GM23338 (cell line): ENCODE data around the gene ZNF445.
A peak's percentile ranks its signal among the peaks of the same experiment; 100 is the strongest.

Source experiments
- EZH2phosphoT487 ChIP-seq: fragments of 200-600 bp; sonication (generic); IDR thresholded peaks from one replicate; pipeline ENCODE4 v1.8.1; 2018; ENCODE audit warnings: antibody characterized with exemption; ENCODE audit not compliant: unreplicated experiment
- POLR2AphosphoS5 ChIP-seq: IDR thresholded peaks from 2 replicates; pipeline ENCODE4 v1.6.1; 2016; ENCODE audit warnings: antibody characterized with exemption, low read depth
- TF ChIP-seq, protein P1 (sequence below), 2 experiments: fragments of 200-600 bp in 1 of 2; sonication (generic) in 1 of 2; conservative IDR thresholded peaks; 2 replicates each; pipeline versions ENCODE4 v1.5.1 to v1.6.1; 2016 to 2017; ENCODE audit warnings: antibody characterized with exemption in 2 of 2, low read depth in 2 of 2, mild to moderate bottlenecking in 2 of 2, moderate library complexity in 1 of 2
- TF ChIP-seq, protein P2 (sequence below): IDR thresholded peaks from 2 replicates; pipeline ENCODE4 v1.6.1; 2016; ENCODE audit warnings: antibody characterized with exemption

DNA sequence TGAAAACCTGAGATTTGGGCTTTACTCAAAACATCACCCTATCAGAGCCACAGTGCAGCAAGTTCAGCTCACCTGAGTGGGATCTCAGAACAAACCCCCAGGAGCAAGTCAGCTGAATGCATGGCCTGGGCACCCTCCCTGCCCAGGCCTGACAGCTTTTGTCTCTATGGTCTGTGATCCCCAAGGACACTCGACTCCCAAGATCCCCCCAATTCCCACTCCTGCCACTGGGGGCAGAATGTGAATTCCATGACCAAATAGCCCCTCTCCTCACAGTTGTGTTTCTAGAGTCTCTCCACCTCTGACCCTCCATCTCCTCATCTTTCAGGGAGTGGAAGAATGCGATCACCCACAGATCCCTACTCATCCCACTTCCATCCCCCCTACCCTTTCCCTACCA is 58.9 kb downstream of the ZNF445 start:
- TF ChIP-seq, protein P1, sequence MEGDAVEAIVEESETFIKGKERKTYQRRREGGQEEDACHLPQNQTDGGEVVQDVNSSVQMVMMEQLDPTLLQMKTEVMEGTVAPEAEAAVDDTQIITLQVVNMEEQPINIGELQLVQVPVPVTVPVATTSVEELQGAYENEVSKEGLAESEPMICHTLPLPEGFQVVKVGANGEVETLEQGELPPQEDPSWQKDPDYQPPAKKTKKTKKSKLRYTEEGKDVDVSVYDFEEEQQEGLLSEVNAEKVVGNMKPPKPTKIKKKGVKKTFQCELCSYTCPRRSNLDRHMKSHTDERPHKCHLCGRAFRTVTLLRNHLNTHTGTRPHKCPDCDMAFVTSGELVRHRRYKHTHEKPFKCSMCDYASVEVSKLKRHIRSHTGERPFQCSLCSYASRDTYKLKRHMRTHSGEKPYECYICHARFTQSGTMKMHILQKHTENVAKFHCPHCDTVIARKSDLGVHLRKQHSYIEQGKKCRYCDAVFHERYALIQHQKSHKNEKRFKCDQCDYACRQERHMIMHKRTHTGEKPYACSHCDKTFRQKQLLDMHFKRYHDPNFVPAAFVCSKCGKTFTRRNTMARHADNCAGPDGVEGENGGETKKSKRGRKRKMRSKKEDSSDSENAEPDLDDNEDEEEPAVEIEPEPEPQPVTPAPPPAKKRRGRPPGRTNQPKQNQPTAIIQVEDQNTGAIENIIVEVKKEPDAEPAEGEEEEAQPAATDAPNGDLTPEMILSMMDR (conservative IDR thresholded peaks at IDR 0.05; ENCODE audit: low read depth in 2 of 2), result peak; percentile 54 to 60
- TF ChIP-seq POLR2AphosphoS5, result no peak
- TF ChIP-seq, protein P2, sequence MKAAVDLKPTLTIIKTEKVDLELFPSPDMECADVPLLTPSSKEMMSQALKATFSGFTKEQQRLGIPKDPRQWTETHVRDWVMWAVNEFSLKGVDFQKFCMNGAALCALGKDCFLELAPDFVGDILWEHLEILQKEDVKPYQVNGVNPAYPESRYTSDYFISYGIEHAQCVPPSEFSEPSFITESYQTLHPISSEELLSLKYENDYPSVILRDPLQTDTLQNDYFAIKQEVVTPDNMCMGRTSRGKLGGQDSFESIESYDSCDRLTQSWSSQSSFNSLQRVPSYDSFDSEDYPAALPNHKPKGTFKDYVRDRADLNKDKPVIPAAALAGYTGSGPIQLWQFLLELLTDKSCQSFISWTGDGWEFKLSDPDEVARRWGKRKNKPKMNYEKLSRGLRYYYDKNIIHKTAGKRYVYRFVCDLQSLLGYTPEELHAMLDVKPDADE, result no peak
- no peak for TF ChIP-seq EZH2phosphoT487
